ENCODE data around the gene MSLN.
"Not testable (repeated sequence)": the region's sequence is repeated elsewhere in the genome, so short reads cannot be mapped to it uniquely, and the experiment has no call there.

The MSLN gene

DNA sequence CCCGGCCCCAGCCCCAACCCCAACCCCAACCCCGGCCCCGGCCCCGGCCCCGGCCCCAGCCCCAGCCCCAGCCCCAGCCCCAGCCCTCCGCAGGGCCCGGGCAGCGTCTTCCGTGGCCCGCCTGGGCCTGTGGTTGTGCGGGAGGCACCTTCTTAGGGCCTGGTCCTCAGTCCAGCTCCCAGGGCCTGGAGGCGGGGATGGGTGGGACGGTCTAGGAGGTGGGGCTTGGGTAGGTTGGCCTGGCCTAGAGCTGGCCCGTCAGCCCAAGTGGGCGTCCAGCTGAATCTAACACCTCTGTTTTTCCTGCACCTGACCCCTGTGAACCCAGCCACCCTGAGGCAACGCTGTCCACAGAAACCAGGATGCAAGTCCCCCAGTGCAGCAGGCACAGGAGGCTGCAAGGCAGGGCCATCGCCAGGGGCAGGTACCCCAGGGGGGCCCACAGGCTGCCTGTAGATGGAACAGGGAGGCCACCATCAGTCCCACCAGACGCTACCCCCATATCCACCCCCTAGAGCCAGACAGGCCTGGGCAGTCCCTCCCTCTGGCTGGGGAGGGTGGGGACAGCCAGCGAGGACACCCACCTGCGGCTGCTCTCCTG lies 8.8 kb downstream of the MSLN start:
- H3K36me3 Mint-ChIP-seq (ENCODE audit: low read depth), result no peaks in the 10 kb centered on the region
- no peak overlapping the region for H3K27ac Mint-ChIP-seq
- no peak overlapping the region for H3K4me3 Mint-ChIP-seq
- no peaks in the 10 kb centered on the region for H3K27me3 Mint-ChIP-seq
- no peaks in the 10 kb centered on the region for H3K4me1 Mint-ChIP-seq (ENCODE audit: low read depth)
- H3K9me3 Mint-ChIP-seq, result no peaks in the 10 kb centered on the region

DNA sequence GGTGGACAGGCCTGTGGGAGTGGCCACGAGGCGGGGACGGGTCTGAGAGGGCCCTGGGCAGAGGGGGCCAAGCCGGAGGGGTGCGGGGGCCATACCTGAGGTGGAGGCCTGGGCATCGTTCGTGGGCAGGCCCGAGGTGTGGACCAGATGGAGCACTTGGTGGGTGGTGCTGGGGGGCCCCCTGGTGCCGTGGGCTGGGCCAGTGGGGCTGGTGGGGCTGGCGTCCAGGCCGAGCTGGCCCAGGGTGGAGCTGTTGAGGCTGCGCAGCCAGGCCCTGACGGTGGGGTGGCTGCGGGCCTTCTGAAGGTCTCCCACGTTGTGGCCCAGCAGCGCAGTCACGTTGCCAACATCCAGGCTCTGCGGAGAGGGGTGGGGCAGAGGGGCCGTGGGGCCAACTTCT lies 9.4 kb downstream of the MSLN start:
- Mint-ChIP-seq H3K4me3 (no peak overlapping the region), H3K27me3 (no peaks in the 10 kb centered on the region), H3K4me1 (ENCODE audit: low read depth) (no peaks in the 10 kb centered on the region), H3K9me3 (no peaks in the 10 kb centered on the region), H3K27ac (no peak overlapping the region), H3K36me3 (ENCODE audit: low read depth) (no peaks in the 10 kb centered on the region)

DNA sequence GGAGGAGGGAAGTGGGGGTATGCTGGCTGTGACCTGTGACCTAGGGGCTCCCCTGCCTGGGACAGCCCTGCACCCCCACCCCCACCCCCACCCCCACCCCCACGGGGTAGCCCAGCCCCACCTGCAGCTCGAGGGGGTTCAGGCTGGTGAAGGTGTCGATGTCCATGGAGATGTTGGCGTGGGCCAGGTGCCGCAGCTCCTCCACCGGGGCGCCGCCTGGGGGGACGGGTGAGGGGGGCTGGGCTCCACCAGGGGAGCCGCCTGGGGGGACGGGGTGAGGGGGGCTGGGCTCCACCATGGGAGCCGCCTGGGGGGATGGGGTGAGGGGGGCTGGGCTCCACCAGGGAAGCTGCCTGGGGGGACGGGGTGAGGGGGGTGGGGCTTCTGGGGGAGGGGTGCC lies 9.9 kb downstream of the MSLN start:
- no peak overlapping the region for H3K27ac Mint-ChIP-seq
- H3K4me1 Mint-ChIP-seq (ENCODE audit: low read depth), result no peaks in the 10 kb centered on the region
- no peak overlapping the region for H3K4me3 Mint-ChIP-seq
- no peaks in the 10 kb centered on the region for H3K27me3 Mint-ChIP-seq
- H3K36me3 Mint-ChIP-seq (ENCODE audit: low read depth), result no peaks in the 10 kb centered on the region
- no peaks in the 10 kb centered on the region for H3K9me3 Mint-ChIP-seq

DNA sequence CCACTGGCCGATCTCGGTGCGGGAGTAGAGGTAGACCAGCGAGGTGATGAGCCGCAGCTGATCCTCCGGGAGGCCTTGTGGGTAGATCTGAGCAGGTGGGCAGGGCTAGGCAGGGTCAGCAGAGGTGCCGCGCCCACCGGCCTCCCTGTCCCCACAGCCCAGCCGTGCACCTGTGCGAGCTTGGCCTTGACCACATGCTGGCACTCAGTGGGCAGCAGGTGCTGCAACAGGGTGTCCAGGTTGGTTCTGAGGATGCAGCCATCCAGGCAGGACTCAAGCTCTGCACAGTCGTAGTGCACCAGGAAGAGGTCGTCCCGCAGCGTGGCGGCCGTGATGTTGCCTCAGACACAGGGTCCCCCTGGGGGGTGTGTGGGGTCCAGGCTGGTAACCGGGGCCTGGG lies 12.4 kb downstream of the MSLN start:
- Mint-ChIP-seq H3K36me3 (ENCODE audit: low read depth) (no peaks in the 10 kb centered on the region), H3K27me3 (peaks cover 5% of the 10 kb centered on the region), H3K9me3 (no peaks in the 10 kb centered on the region), H3K4me1 (ENCODE audit: low read depth) (no peaks in the 10 kb centered on the region), H3K27ac (no peak overlapping the region), H3K4me3 (no peak overlapping the region)

DNA sequence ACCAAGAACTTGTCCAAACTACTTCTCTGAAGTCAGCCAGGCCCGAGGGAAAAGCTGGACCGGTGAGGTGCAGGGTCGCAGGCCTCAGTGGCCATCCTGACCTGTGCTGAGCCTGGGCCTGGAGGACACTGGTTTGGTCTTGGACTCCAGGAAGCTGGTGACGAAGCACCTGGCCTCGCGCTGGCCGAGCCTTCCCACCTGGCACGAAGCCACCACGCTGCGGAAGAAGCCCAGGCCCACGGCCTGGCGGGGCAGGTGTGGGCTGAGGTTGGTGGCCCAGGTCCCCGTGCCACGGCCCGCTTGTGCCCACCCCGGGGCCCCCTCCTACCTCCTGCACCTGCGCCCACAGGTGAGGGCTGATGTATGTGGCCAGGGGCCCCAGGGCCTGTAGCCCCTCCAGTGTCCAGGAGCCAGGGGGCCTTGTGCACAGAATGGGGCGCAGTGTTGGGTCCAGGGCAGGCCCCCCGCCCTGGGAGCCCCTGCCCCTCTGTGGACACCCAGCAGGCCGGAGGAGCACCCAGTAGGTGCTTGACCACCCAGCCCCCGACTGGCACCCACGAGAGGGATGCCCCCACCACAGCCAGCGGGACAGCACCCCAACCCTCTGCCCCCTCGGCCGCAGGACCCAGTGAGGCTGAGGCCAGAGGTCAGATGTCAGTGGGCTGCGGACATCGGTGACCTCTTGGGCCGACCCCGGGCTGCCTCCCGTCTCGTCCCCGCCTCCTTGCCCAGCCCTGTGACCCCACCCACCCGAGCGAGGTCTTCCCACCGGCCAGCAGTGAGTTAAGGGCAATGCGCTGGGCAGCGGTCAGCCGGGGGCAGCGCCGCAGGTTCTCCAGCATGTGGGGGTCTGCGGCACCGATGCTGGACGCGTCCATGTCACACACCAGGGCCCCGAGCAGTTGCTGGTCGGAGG lies 13.8 kb downstream of the MSLN start:
- peaks cover 5% of the 10 kb centered on the region for H3K27me3 Mint-ChIP-seq
- H3K9me3 Mint-ChIP-seq, result no peaks in the 10 kb centered on the region
- no peak overlapping the region for H3K27ac Mint-ChIP-seq
- no peaks in the 10 kb centered on the region for H3K36me3 Mint-ChIP-seq (ENCODE audit: low read depth)
- no peaks in the 10 kb centered on the region for H3K4me1 Mint-ChIP-seq (ENCODE audit: low read depth)
- no peak overlapping the region for H3K4me3 Mint-ChIP-seq

DNA sequence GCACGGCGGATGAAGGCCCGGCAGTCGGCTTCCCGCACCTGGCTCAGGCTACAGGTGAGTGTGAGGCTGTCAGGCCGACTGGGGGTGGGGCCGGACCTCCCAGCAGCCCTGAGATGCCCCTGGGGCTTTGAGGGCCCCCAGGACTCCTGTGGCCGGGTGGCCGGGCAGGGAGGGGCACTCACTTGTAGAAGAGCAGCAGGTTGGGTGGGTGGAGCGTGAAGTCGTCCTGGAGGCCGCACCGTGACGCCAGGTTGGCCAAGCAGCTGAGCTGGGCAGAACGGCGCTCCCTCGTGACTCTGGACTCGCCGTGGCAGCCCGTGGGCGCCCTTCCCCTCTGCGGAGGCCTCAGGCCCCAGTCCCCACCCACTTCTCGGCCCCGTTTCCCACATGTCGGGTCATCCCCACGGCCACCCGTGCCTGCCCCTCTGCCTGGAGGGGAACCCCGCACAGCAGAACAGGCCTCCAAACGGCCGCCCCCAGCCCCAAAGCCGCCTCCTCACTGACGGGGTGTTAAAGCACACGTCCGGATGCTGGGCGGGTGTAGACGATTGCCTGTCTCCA lies 14.8 kb downstream of the MSLN start:
- Mint-ChIP-seq H3K9me3 (no peaks in the 10 kb centered on the region), H3K27ac (no peak overlapping the region), H3K27me3 (peaks cover 5% of the 10 kb centered on the region), H3K36me3 (ENCODE audit: low read depth) (no peaks in the 10 kb centered on the region), H3K4me3 (no peak overlapping the region), H3K4me1 (ENCODE audit: low read depth) (no peaks in the 10 kb centered on the region)

DNA sequence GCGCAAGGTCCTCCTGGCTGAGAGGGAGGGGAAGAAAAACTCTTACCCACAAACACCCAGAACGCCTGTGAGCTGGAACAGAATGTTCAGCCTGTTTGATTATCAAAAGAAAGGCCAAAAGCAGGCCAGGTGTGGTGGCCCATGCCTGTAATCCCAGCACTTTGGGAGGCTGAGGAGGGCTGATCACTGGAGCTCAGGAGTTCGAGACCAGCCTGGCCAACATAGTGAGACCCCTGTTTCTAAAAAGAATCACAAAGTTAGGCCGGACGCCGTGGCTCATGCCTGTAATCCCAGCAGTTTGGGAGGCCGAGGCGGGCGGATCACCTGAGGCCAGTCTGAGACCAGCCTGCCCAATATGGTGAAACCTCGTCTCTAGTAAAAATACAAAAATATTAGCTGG lies 15.8 kb downstream of the MSLN start:
- not testable (repeated sequence) for H3K36me3 Mint-ChIP-seq (ENCODE audit: low read depth); H3K27ac Mint-ChIP-seq

DNA sequence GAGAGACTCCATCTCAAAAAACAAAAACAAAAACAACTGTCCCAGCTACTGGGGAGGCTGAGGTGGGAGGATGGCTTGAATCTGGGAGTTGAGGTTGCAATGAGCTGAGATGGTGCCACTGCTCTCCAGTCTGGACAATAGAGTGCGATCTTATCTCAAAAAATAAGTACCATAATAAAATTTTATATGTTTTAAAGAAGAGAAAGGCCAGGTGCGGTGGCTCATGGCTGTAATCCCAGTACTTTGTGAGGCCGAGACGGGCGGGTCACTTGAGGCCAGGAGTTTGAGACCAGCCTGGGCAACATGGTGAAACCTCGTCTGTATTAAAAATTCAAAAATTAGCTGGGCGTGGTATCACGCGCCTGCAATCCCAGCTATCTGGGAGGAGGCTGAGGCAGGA lies 16.3 kb downstream of the MSLN start:
- Mint-ChIP-seq H3K27me3 (peaks cover 5% of the 10 kb centered on the region), H3K36me3 (ENCODE audit: low read depth) (no peaks in the 10 kb centered on the region), H3K4me1 (ENCODE audit: low read depth) (no peaks in the 10 kb centered on the region), H3K9me3 (no peaks in the 10 kb centered on the region), H3K4me3 (no peak overlapping the region), H3K27ac (no peak overlapping the region)

More for the DNA sequence above, 15.8 kb downstream of the MSLN start:
- not testable (repeated sequence) for H3K4me1 Mint-ChIP-seq (ENCODE audit: low read depth); H3K4me3 Mint-ChIP-seq; H3K27me3 Mint-ChIP-seq; H3K9me3 Mint-ChIP-seq

DNA sequence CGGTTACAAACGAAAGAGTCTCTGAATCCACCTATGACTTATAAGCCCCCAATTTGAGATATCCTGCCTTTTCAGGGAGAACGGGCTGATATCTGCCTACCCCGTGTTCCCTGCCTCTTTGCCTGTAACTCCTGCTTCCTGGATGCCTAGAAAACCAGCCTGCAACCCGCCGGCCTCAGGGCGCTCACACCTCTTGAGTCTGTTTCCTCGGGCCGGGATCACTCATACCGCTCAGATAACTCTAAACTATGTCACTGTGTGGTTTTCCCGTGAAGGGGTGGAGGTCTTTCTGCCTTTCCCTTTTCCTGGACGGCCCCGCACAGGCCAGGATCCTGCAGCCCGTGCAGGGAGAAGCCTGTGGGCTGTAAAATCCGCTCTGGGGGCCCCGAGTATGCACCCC lies 17.3 kb downstream of the MSLN start:
- Mint-ChIP-seq H3K27ac (no peak overlapping the region), H3K36me3 (ENCODE audit: low read depth) (no peaks in the 10 kb centered on the region), H3K4me1 (ENCODE audit: low read depth) (no peaks in the 10 kb centered on the region), H3K9me3 (no peaks in the 10 kb centered on the region), H3K4me3 (no peak overlapping the region), H3K27me3 (peaks cover 5% of the 10 kb centered on the region)

DNA sequence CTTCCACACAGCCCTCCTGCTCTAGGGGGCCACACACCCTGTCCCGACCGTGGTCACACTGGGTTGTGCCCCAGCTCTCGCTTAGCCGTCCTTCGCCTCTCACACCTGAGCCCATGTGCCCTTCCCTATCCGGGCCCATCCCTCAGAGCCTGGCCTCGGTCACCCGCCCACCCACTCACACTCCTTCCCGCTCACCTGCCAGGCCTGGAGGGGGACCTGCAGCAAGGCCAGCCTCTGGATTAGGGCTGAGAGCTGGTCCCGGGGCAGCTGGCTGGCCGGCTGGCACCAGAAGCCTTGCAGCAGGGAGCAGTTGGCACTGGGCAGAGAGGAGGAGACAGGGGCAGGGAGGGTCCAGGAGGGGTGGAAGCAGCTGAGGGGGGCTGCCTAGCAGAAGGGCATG lies 17.9 kb downstream of the MSLN start:
- no peak overlapping the region for H3K27ac Mint-ChIP-seq
- peaks cover 5% of the 10 kb centered on the region for H3K27me3 Mint-ChIP-seq
- H3K9me3 Mint-ChIP-seq, result no peaks in the 10 kb centered on the region
- no peaks in the 10 kb centered on the region for H3K4me1 Mint-ChIP-seq (ENCODE audit: low read depth)
- H3K4me3 Mint-ChIP-seq, result no peak overlapping the region
- no peaks in the 10 kb centered on the region for H3K36me3 Mint-ChIP-seq (ENCODE audit: low read depth)

DNA sequence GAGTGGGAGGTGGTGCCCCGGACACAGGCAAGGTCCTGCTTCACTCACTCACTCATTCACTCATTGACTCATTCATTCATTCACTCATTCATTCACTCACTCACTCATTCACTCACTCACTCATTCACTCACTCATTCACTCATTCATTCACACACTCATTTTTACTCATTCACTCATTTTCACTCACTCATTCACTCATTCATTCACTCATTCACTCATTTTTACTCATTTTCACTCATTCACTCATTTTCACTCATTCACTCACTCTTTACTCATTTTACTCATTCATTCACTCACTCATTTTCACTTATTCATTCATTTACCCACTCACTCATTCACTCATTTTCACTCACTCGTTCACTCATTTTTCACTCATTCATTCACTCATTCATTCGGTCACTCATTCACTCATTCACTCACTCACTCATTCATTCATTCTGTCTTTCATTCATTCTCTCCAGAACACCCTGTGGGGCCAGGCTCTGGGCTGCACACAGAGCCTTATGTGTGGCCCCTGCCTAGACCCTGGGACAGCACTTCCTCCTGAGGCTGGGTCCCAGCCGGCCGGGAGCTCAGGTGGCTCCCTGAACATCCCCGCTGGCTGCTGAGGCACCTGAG lies 18.5 kb downstream of the MSLN start:
- Mint-ChIP-seq H3K4me1 (ENCODE audit: low read depth) (no peaks in the 10 kb centered on the region), H3K4me3 (no peak overlapping the region), H3K36me3 (ENCODE audit: low read depth) (no peaks in the 10 kb centered on the region), H3K27me3 (peaks cover 5% of the 10 kb centered on the region), H3K27ac (no peak overlapping the region), H3K9me3 (no peaks in the 10 kb centered on the region)

DNA sequence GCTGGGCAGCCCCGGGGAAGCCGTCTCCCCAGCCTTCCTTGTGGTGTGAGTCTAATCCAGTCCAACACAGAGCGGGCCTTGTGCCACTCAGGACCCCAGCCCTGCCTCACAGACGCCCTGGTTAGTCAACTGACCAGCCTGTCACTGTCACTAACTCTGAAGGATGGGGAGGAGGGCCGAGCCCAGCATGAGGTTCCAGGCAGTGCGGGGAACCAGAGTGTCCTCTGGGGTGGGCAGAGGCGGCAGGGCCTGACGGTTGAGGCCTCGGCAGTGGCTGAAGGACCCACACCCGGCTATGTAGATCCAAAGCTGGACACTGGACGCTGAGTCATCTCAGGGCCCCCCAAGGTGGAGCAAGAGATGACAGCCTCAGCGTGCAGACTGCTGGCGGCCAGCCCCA lies 19.0 kb downstream of the MSLN start:
- no peak overlapping the region for H3K4me3 Mint-ChIP-seq
- no peaks in the 10 kb centered on the region for H3K4me1 Mint-ChIP-seq (ENCODE audit: low read depth)
- no peaks in the 10 kb centered on the region for H3K9me3 Mint-ChIP-seq
- H3K27ac Mint-ChIP-seq, result no peak overlapping the region
- peaks cover 5% of the 10 kb centered on the region for H3K27me3 Mint-ChIP-seq
- no peaks in the 10 kb centered on the region for H3K36me3 Mint-ChIP-seq (ENCODE audit: low read depth)

DNA sequence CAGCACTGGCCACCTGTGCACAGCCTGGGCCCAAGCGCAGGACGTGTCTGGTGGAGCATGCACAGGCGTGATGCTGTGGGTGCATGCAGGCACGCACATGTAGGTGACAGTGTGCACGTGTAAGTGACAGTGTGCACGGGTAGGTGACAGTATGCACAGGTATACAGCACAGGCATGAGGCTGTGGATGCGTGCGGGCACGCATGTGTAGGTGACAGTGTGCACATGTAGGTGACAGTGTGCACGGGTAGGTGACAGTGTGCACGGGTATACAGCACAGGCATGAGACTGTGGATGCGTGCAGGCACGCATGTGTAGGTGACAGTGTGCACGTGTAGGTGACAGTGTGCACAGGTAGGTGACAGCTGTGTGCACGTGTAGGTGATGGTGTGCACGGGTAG lies 19.8 kb downstream of the MSLN start:
- peaks cover 5% of the 10 kb centered on the region for H3K27me3 Mint-ChIP-seq
- no peak overlapping the region for H3K27ac Mint-ChIP-seq
- no peaks in the 10 kb centered on the region for H3K36me3 Mint-ChIP-seq (ENCODE audit: low read depth)
- H3K4me1 Mint-ChIP-seq (ENCODE audit: low read depth), result no peaks in the 10 kb centered on the region
- H3K4me3 Mint-ChIP-seq, result no peak overlapping the region
- H3K9me3 Mint-ChIP-seq, result no peaks in the 10 kb centered on the region

DNA sequence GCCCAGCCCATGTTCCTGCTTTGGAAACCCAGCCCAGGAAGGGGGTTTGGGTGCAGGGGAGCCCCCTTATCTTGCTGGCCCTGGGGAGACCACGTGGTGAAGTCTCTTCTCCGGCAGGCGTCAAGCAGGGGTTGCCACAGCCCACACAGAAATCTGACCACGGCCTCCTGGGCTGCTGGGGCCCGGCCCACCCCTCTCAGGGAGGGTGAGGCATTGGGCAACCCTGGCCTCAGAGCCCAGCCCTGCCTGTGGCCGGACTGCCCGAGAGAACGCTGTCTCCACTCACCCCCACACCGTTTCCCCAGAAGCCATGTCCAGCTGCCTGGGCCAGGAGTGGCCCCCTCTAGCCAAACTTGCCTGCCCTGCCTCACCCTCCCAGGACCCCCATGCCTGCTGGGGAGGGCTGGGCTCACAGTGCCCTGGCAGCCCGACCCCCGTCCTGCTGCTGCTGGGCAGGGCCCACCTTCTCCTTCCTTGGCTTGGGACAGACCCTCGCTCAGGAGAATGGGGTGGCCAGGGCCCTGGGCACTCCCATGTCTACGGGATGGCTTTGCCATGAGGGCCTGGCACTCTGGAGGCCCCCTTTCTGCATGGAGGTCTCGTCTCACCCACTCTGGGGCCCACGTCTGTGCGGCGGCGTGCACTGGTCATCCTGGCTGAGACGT lies 20.9 kb downstream of the MSLN start:
- Mint-ChIP-seq H3K27me3 (peaks cover 5% of the 10 kb centered on the region), H3K27ac (no peak overlapping the region), H3K4me3 (no peak overlapping the region), H3K9me3 (no peaks in the 10 kb centered on the region), H3K36me3 (ENCODE audit: low read depth) (no peaks in the 10 kb centered on the region), H3K4me1 (ENCODE audit: low read depth) (peaks cover 2% of the 10 kb centered on the region)

DNA sequence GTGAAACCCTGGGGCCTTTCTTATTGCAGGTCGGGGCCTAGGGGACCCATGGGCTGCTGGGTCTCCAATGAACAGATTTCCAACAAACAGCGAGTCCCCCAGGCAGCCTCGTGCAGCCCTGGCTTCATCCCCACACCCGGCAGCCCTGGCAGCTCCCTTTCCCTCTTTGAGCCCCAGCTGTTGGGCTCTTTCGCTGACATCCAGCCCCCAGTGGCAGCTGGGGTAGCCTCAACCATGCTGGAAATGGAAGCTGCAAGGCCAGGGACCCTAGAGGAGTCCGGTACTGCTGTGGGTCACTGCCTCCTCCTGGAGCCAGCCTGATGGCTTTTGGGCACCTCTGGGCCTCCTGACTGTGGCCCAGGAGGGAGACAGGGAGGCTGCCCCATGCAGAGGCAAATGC lies 21.7 kb downstream of the MSLN start:
- Mint-ChIP-seq H3K4me3 (no peak overlapping the region), H3K9me3 (no peaks in the 10 kb centered on the region), H3K27me3 (peaks cover 5% of the 10 kb centered on the region), H3K36me3 (ENCODE audit: low read depth) (no peaks in the 10 kb centered on the region), H3K4me1 (ENCODE audit: low read depth) (peaks cover 3% of the 10 kb centered on the region), H3K27ac (no peak overlapping the region)

Measured in stimulated activated naive CD8-positive, alpha-beta T cell treated with anti-CD3 and anti-CD28 coated beads, Interleukin-15, Interleukin-2, amounts not matched to agents 100 ng/mL and 50 ng/mL, for 24 hours (primary cell).